Heart left ventricle (tissue), 16 donors: ENCODE measurements around the gene CELSR1. TPM values are rescaled to one million over a fixed set of nuclear protein-coding genes. Genes with fewer than 3 reads are reported as not detected.

Experiments used
- ATAC-seq, 4 donors: fragments of 200-7000 bp; cut with Tn5 transposase; one replicate each; pipeline ENCODE4 v1.9.1; 2020 to 2022; ENCODE audit warnings: moderate library complexity in 4 of 4, mild to moderate bottlenecking in 3 of 4, moderate number of reproducible peaks in 1 of 4
- DNase-seq, 5 donors: peaks; one replicate each; pipeline ENCODE4 v3.0.0-alpha.2; 2020
- H3K27ac ChIP-seq, 12 donors: fragments of 200-600 bp; sonication (generic) in 4 of 12; one replicate each; pipeline versions ENCODE4 v1.5.0 to v1.8.0; 2016 to 2022; ENCODE audit warnings: mild to moderate bottlenecking in 2 of 12
- H3K27me3 ChIP-seq, 9 donors: fragments of 200-600 bp; sonication (generic) in 2 of 9; one replicate each; pipeline versions ENCODE4 v1.5.1 to v1.8.0; 2016 to 2022; ENCODE audit warnings: mild to moderate bottlenecking in 3 of 9
- H3K36me3 ChIP-seq, 9 donors: fragments of 200-600 bp; sonication (generic) in 2 of 9; one replicate each; pipeline versions ENCODE4 v1.5.0 to v1.8.0; 2018 to 2022; ENCODE audit warnings: mild to moderate bottlenecking in 2 of 9
- H3K4me1 ChIP-seq, 12 donors: fragments of 200-600 bp; sonication (generic) in 4 of 12; one replicate each; pipeline versions ENCODE4 v1.5.0 to v1.8.0; 2016 to 2022; ENCODE audit warnings: mild to moderate bottlenecking in 3 of 12
- H3K4me3 ChIP-seq, 12 donors: fragments of 200-600 bp; sonication (generic) in 4 of 12; one replicate each; pipeline versions ENCODE4 v1.5.0 to v1.8.0; 2017 to 2022; ENCODE audit warnings: mild to moderate bottlenecking in 9 of 12, moderate library complexity in 4 of 12
- H3K9me3 ChIP-seq, 12 donors: fragments of 200-600 bp; sonication (generic) in 4 of 12; one replicate each; pipeline versions ENCODE4 v1.5.0 to v1.8.0; 2016 to 2022; ENCODE audit warnings: mild to moderate bottlenecking in 1 of 12
- CTCF ChIP-seq, 12 donors: fragments of 200-600 bp; sonication (generic) in 4 of 12; IDR thresholded peaks; one replicate each; pipeline versions ENCODE4 v1.5.0 to v1.8.0; 2018 to 2022; ENCODE audit warnings: antibody characterized with exemption in 12 of 12, mild to moderate bottlenecking in 5 of 12
- POLR2A ChIP-seq, 2 donors: fragments of 450-650 bp; IDR thresholded peaks; one replicate each; pipeline ENCODE4 v1.6.1; 2017; ENCODE audit warnings: antibody characterized with exemption in 2 of 2, mild to moderate bottlenecking in 2 of 2, moderate library complexity in 2 of 2
- WGBS, 4 donors: extraction: QIAGEN DNeasy Blood & Tissue Kit in 2 of 4; methylation state at CpG; one replicate each; pipeline versions ENCODE4 v1.1.5 to v1.1.7; 2013 to 2018; 5-methylcytosine and 5-hydroxymethylcytosine counted together
- intact Hi-C, 10 donors: fragments of 100-400 bp; cut with DNase I; formaldehyde crosslinking; loops; one replicate each; pipeline versions ENCODE4 v1.11.1 to v1.14.2; 2022
- polyA plus RNA-seq, 2 donors: library from polyadenylated mRNA; stranded (reverse); fragments of 200-250 nt; gene quantifications; one replicate each; pipeline ENCODE4 v1.2.3, GENCODE V29; 2013
- total RNA-seq, 9 donors: library from RNA; depleted of rRNA in 2 of 9; stranded (reverse); fragments of >200 nt in 2 of 9; fragmentation: NEBNext Ultra II Directional in 3 of 9; extraction: Animal tissue kit (Norgen Biotek cat#: 25700) in 3 of 9; gene quantifications; one replicate each; pipeline versions ENCODE4 v1.1.0 to v1.2.4, GENCODE V29; 2016 to 2023
- donor health status: ischemic (EF 13 %, LVEDD 7.1; RV severe dilation, severe dysfunction).
- donor health status: healthy with polysubstance abuse.
- donor health status: DM: no; HTN: yes; CAD: no.
- donor health status: DM: no; HTN: no; CAD: no.
- donor health status: ischemic (EF 25% LVEDD 6.9; RV normal size, moderate dysfunction).
- donor health status: ischemic (EF 25% LVEDD 5.7; RV mildly dilated, moderate dysfunction).
- donor health status: healthy.
- donor health status: DM: yes; HTN: yes; CAD: no.
- donor health status: ischemic (EF 35%, LVEDD 5.7; RV mildly dilated, moderate dysfunction).
- donor health status: nonischemic (EF 11% LVEDD 7.7; RV severe dilation, severe dysfunction).
- donor health status: DM: yes; HTN: yes; CAD: no.
- donor health status: PGD.
- donor health status: ischemic (EF 29% LVEDD 5.4; RV normal size, mild dysfunction).
- donor health status: nonischemic (EF 23%, LVEDD 6.1; RV moderate dilation, normal function).

Gene CELSR1
- total and polyA plus RNA-seq, 11 donors: 5.9 to 15.8 (median 11.9) TPM

DNA sequence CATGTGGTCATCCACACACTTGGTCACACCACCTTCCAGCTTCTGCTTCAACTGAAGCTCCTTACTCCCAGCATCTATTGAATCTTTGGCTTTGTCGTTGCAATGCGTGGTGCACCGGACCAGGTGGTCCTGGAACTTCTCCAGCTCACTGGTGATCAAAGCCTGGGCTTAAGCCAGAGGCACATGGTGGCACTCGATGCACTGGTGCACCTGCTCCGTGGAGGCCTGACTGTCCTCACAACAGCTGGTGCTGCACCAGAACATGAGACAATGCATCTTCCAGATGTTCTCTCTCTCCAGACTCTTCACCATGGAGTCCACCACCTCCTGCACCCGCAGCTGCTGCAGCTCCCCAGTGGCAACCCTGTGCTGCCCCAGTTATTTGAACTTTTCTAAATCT is 56.0 kb downstream of the CELSR1 start:
- Histone ChIP-seq H3K4me1 (peaks cover 0 to 7% (median 0%) of the 10 kb centered on the region in 12 donors), H3K4me3 (no peak overlapping the region), H3K9me3 (peaks cover 0 to 4% (median 0%) of the 10 kb centered on the region in 12 donors), H3K27me3 (peaks cover 0 to 9% (median 0%) of the 10 kb centered on the region in 9 donors), H3K27ac (no peak overlapping the region), H3K36me3 (no peaks in the 10 kb centered on the region)
- ATAC-seq (no peak), DNase-seq (no peak)
- TF ChIP-seq POLR2A (IDR thresholded peaks at IDR 0.05): no peak
- no peak for TF ChIP-seq CTCF (IDR thresholded peaks at IDR 0.05)
- intact Hi-C loops: no loop called here
- WGBS, 4 donors: 66 to 74% (median 69%) methylated on average over 6 of the region's 6 CpGs

GRCh38 chr22:46480396-46480795 is 57.0 kb downstream of the CELSR1 start:
- 19 to 41% (median 36%) methylated on average over 1 of the region's 1 CpG for WGBS, 4 donors
- TF ChIP-seq CTCF (IDR thresholded peaks at IDR 0.05): no peak
- no peak for TF ChIP-seq POLR2A (IDR thresholded peaks at IDR 0.05)
- Histone ChIP-seq H3K9me3 (peaks cover 0 to 4% (median 0%) of the 10 kb centered on the region in 12 donors), H3K27ac (no peak overlapping the region), H3K4me1 (peaks cover 0 to 7% (median 0%) of the 10 kb centered on the region in 12 donors), H3K4me3 (no peak overlapping the region), H3K36me3 (no peaks in the 10 kb centered on the region), H3K27me3 (peaks cover 0 to 9% (median 0%) of the 10 kb centered on the region in 9 donors)
- ATAC-seq (no peak), DNase-seq (no peak)
- intact Hi-C loops: no loop called here

DNA sequence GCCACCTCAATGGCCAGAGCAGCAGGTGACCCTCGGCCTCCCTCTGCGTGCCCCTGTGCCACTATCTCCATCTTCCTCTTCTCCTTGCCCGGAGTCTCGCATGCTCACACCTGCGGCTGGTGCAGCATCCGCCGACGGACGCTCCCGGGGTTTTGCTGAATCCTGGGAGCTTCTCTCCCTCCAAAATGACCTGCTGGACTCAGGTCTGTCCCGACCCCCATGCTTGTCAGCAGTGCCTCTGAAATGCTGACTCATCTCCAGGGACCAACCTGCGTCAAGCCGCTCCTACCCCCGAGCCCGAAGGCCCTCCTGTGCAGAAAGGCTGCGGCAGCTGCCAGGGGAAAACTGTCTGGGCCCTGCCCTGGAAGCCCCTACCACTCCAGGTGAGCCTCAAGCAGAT is 58.4 kb downstream of the CELSR1 start:
- DNase-seq: no peak
- no peak for TF ChIP-seq CTCF (IDR thresholded peaks at IDR 0.05)
- TF ChIP-seq POLR2A (IDR thresholded peaks at IDR 0.05): no peak
- intact Hi-C loops: no loop called here
- Histone ChIP-seq H3K4me3 (no peak overlapping the region), H3K4me1 (peaks cover 0 to 3% (median 0%) of the 10 kb centered on the region in 12 donors), H3K9me3 (peaks cover 0 to 4% (median 0%) of the 10 kb centered on the region in 12 donors), H3K36me3 (no peaks in the 10 kb centered on the region), H3K27me3 (peaks cover 0 to 9% (median 0%) of the 10 kb centered on the region in 9 donors), H3K27ac (no peak overlapping the region)
- WGBS, 4 donors: 83 to 85% (median 85%) methylated on average over 15 to 16 of the region's 16 CpGs
- no peak for ATAC-seq

DNA sequence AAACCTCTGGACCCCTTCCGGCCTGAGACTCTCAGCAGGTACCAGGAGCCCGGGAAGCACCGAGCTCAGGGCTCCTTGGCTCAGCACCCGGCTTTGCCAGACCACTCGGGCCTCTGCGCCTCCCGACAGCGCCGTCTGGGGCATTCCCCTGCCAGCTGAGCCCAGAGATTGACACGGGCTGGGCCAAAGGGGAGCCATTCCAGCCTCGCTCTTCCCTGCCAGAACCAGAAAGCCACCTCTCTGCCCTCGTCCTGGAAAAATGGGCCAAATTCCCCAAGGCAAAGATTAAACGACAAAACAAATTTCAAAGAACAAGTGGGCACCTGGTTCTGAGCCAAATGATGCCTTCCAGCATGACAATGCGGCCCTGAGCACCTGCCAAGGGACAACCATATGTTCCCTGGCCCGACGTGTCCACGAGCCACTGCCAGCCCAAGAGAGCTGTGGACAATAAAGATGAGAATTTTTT is 59.3 kb downstream of the CELSR1 start:
- Histone ChIP-seq H3K27me3 (peaks cover 0 to 9% (median 0%) of the 10 kb centered on the region in 9 donors), H3K27ac (no peak overlapping the region), H3K9me3 (peaks cover 0 to 4% (median 0%) of the 10 kb centered on the region in 12 donors), H3K36me3 (no peaks in the 10 kb centered on the region), H3K4me3 (no peak overlapping the region), H3K4me1 (no peaks in the 10 kb centered on the region)
- 88 to 91% (median 90%) methylated on average over 17 of the region's 17 CpGs for WGBS, 4 donors
- no peak for TF ChIP-seq POLR2A (IDR thresholded peaks at IDR 0.05)
- no peak for TF ChIP-seq CTCF (IDR thresholded peaks at IDR 0.05)
- no peak for ATAC-seq
- no peak for DNase-seq
- intact Hi-C loops: no loop called here
